GM10847 (cell line): Measurements from ENCODE around the gene MTF1.

ENCODE experiments used
- POLR2A ChIP-seq: IDR thresholded peaks from 2 replicates; pipeline ENCODE4 v1.6.1; 2011; ENCODE audit not compliant: insufficient read length; ENCODE audit errors: extremely low read depth

The MTF1 gene

GRCh38 chr1:37859507-37860345 is at the start of gene MTF1:
TSS of gene MTF1 (minus strand) at chr1:37859592. CDS start at chr1:37857658, 1,934 bp downstream.
- TF ChIP-seq POLR2A = peak; percentile 70

- TF ChIP-seq POLR2A = no peak
Observed at GRCh38 chr1:37905727-37906126, 46.3 kb upstream of the MTF1 start.

- TF ChIP-seq POLR2A = no peak
Observed at GRCh38 chr1:37902983-37903382, 43.6 kb upstream of the MTF1 start.

GRCh38 chr1:37901893-37902225 is 42.5 kb upstream of the MTF1 start:
- no peak for TF ChIP-seq POLR2A

GRCh38 chr1:37901191-37901892 is 42.0 kb upstream of the MTF1 start:
- TF ChIP-seq POLR2A = no peak

GRCh38 chr1:37893673-37894072 is 34.3 kb upstream of the MTF1 start:
- no peak for TF ChIP-seq POLR2A

GRCh38 chr1:37892151-37893047 is 33.0 kb upstream of the MTF1 start:
- no peak for TF ChIP-seq POLR2A

GRCh38 chr1:37890378-37891014 is 31.1 kb upstream of the MTF1 start:
- no peak for TF ChIP-seq POLR2A

GRCh38 chr1:37888022-37888700 is 28.8 kb upstream of the MTF1 start:
- TF ChIP-seq POLR2A = no peak

- no peak for TF ChIP-seq POLR2A
Observed at GRCh38 chr1:37884145-37884544, 24.8 kb upstream of the MTF1 start.

GRCh38 chr1:37883671-37884070 is 24.3 kb upstream of the MTF1 start:
- TF ChIP-seq POLR2A = no peak

- TF ChIP-seq POLR2A = no peak
Observed at GRCh38 chr1:37879865-37880264, 20.5 kb upstream of the MTF1 start.

GRCh38 chr1:37878071-37878470 is 18.7 kb upstream of the MTF1 start:
- no peak for TF ChIP-seq POLR2A

GRCh38 chr1:37875833-37876232 is 16.4 kb upstream of the MTF1 start:
- no peak for TF ChIP-seq POLR2A
